ENCODE measurements around the gene WFS1. TPM values are rescaled to one million over a fixed set of nuclear protein-coding genes. Genes with fewer than 3 reads are reported as not detected.

The WFS1 gene, protein sequence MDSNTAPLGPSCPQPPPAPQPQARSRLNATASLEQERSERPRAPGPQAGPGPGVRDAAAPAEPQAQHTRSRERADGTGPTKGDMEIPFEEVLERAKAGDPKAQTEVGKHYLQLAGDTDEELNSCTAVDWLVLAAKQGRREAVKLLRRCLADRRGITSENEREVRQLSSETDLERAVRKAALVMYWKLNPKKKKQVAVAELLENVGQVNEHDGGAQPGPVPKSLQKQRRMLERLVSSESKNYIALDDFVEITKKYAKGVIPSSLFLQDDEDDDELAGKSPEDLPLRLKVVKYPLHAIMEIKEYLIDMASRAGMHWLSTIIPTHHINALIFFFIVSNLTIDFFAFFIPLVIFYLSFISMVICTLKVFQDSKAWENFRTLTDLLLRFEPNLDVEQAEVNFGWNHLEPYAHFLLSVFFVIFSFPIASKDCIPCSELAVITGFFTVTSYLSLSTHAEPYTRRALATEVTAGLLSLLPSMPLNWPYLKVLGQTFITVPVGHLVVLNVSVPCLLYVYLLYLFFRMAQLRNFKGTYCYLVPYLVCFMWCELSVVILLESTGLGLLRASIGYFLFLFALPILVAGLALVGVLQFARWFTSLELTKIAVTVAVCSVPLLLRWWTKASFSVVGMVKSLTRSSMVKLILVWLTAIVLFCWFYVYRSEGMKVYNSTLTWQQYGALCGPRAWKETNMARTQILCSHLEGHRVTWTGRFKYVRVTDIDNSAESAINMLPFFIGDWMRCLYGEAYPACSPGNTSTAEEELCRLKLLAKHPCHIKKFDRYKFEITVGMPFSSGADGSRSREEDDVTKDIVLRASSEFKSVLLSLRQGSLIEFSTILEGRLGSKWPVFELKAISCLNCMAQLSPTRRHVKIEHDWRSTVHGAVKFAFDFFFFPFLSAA
- total RNA-seq (42.7 and 48.2 TPM in 2 replicates), polyA plus RNA-seq (70.0 and 82.0 TPM in 2 replicates), polyA minus RNA-seq (63.2 and 67.8 TPM in 2 replicates), Bru-seq, nascent RNA (percentile 56 among the genes with signal in this experiment), BruChase-seq, experiment 1, labeled RNA remaining after a 6-hour chase (percentile 69 among the genes with signal in this experiment), BruChase-seq, experiment 2, labeled RNA remaining after a 2-hour chase (percentile 58 among the genes with signal in this experiment)
- polyA plus RNA-seq (2011; cell fraction: cytosol; rRNA removed) = 35.9 and 40.9 TPM in 2 replicates
- polyA plus RNA-seq (2011; cell fraction: nucleus; rRNA removed) = 57.4 and 60.7 TPM in 2 replicates
- polyA plus RNA-seq (2012) = 32.3 and 38.5 TPM in 2 replicates
- 1.8 TPM for polyA minus RNA-seq (2011; cell fraction: cytosol; rRNA and poly(A)+ RNA removed)
- 21.3 and 30.8 TPM in 2 replicates for polyA minus RNA-seq (2011; cell fraction: nucleus; rRNA and poly(A)+ RNA removed)
- long read RNA-seq, transcript WFS1-201 (8 exons, 3,640 nt) = major isoform, 71 of 183 reads
- long read RNA-seq, transcript WFS1-202 (8 exons, 3,255 nt) = minor isoform, 27 of 183 reads
- long read RNA-seq, partial matches to known transcripts = 2 of 183 reads
- long read RNA-seq, other reads (novel, unspliced or antisense) = 79 of 183 reads

DNA sequence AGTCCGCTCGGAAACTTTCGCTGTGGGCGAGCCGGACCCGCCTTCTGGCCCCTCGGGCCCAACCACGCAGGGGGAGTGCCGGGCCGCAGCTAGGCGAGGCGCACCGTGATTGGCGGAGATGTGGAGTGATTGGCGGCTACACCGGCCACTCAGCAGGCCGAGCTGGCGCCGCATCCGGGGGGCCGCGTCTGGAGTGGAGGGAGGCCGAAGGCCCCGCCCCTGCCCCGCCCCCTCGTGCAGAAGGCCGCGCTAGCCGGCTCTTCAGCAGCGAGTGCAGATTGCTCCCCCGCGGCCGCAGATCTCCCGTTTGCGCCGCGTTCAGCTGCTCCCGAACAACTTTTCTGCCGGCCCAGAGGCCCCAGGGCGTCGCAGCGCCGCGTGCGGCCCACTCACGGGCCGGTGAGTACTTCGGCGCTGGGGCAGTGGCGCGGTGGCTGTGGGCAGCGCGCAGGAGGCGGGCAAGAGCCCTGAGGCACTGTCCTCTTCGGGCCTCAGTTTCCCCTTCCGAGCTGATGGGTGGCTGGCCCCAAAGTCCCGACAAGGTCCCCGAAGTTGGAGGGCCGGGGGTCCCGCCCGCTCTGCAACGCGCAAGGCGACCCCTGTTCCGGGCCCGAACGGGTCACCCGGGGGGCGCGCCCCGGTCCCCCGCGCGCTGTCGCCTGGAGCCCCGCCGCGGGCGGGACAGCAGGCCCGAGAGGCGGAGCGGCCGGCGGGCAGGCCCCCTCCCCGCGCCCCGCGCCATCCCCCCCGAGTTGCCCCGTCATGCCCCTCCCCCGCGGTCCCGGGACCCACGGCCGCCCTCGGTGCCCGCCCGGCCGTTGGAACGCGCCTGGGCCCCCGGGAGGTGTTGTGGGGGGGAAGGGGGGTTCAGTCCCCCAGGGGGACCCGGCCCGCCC is at the start of gene WFS1:
WFS1 (plus strand) TSS at position 235 of the 896 bp plus-strand sequence. CDS start 7,606 bp downstream, outside the sequence.
- FAIRE-seq = peak; percentile 98

More for the DNA sequence above, at the start of gene WFS1:
- ChIA-PET POLR2A (interaction anchor here (0.5 to 1.2 kb wide), 2 partner anchors 8 kb away, joined by 5 to 6 read pairs; no protein-coding TSS in a partner anchor), CTCF (interaction anchor here (0.9 to 15.3 kb wide), 5 partner anchors 8 to 59 kb away, joined by 3 to 623 read pairs (median 4); no protein-coding TSS in a partner anchor)
- peak; percentile 99 for DNase-seq (ENCODE audit: low read depth, low spot score)
- intact Hi-C loops (cut with micrococcal nuclease) (loop anchor here (1.0 to 10.0 kb wide), 2 partner anchors 8 to 1235 kb away; no protein-coding TSS in a partner anchor), dilution Hi-C loops (cut with MboI; ENCODE audit: extremely low pct_ligation_motif_present, low sequenced_read_pairs) (no loop called here)
- Histone ChIP-seq H3K4me1 (ENCODE audit: control insufficient read depth, extremely low read depth, insufficient read depth, low read length) (peaks cover 15% of the 10 kb centered on the region), H3K36me3 (ENCODE audit: control insufficient read depth in 2 of 2, extremely low read depth in 1 of 2, insufficient read depth in 2 of 2, low read length in 2 of 2) (no peaks in the 10 kb centered on the region), H3K9me1 (replicated peaks; ENCODE audit: control insufficient read depth, extremely low read depth, insufficient read depth, low read length) (no peaks in the 10 kb centered on the region), H3K9ac (replicated peaks; ENCODE audit: extremely low read depth, insufficient read depth, low read length) (peak within 1 kb of the TSS; percentile 79), H2AFZ (ENCODE audit: low read depth, low read length) (peak within 1 kb of the TSS; percentile 87), H3K4me2 (ENCODE audit: insufficient read depth, low read length) (peak within 1 kb of the TSS; percentile 71), H3K79me2 (ENCODE audit: control insufficient read depth, insufficient read depth, low read length) (no peaks in the 10 kb centered on the region), H3K27me3 (ENCODE audit: control insufficient read depth in 2 of 2, insufficient read depth in 2 of 2, low read length in 2 of 2) (peaks cover 11 to 13% of the 10 kb centered on the region in 2 experiments), H3K4me3 (replicated peaks in 1 of 3; ENCODE audit: insufficient read depth in 1 of 3, low read depth in 1 of 3, low read length in 3 of 3) (peak within 1 kb of the TSS; percentile 60 to 76 (median 61)), H3K9me3 (replicated peaks; ENCODE audit: control insufficient read depth, insufficient read depth, low read length) (no peaks in the 10 kb centered on the region), H3K27ac (ENCODE audit: insufficient read depth, low read depth, low read length) (no peak within 1 kb of the TSS), H4K20me1 (replicated peaks; ENCODE audit: control insufficient read depth, extremely low read depth, insufficient read depth, low read length) (no peaks in the 10 kb centered on the region)
- no TSS peak for BruUV-seq (replicated peaks)
- TF ChIP-seq POLR2A (IDR thresholded peaks at IDR 0.05; ENCODE audit: low read depth, low read length) = peak; percentile 54
- no peak for TF ChIP-seq FOS (IDR thresholded peaks at IDR 0.05; ENCODE audit: borderline replicate concordance, insufficient read depth, low read length)
- peak; percentile 62 for TF ChIP-seq POLR2AphosphoS5 (IDR thresholded peaks at IDR 0.05; ENCODE audit: insufficient read depth, low read depth, low read length)
